T-helper 2 cell treated with Interferon-gamma antibody and Interleukin-4, amounts not matched to agents 100 ng/mL and 5 ng/mL, for 36 hours (primary cell): ENCODE results near the gene PKNOX2. TPM values are rescaled to one million over a fixed set of nuclear protein-coding genes. Genes with fewer than 3 reads are reported as not detected.

Experiments
- intact Hi-C: fragments of 100-400 bp; cut with micrococcal nuclease; formaldehyde crosslinking; loops from one replicate; pipeline ENCODE4 v1.15.1; 2023
- total RNA-seq: library from RNA; stranded (reverse); gene quantifications from 2 replicates; pipeline ENCODE4 v1.2.3, GENCODE V29; 2022

Gene PKNOX2
- total RNA-seq, 1 donor from 2014 or later, result not detected

DNA sequence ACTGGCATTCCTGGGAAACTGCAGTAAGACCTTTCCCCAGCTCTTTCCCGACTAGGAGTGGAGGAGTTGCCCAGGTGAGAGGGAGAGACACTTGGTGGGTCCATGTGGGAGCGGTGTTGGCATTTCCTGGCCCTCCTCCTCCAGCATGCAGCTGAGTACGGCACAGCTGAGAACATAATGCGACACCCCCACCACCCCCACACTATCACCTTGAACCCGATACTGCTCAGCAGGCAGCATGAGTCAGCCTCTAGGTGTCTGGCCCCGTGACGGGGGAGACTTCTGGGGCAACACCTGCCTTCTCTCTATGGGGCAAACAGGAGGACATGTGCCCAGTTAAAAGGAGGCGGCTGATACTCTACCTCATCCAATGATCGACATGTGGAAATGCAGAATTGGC, 64.4 kb downstream of the PKNOX2 start:
- intact Hi-C loops, result no loop called here

DNA sequence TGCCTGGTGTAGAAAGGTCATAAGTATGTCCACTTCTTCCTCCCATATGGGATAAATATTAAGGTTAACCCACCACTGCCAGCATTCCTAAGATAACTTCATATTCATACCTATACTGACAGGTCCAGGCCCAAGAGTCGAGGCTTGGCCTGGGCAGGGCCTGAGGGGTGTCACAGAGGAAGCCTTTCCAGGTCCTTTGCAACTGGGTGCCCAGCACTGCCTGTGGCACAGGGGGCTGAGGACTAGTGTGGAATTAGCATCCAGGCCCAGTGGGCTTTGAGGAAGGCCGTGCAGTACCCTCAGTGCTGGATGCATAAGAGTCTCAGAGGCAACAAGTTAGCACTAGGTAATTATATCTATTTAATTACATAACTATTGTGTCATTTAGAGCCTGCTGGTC, 65.4 kb downstream of the PKNOX2 start:
- intact Hi-C loops, result no loop called here

DNA sequence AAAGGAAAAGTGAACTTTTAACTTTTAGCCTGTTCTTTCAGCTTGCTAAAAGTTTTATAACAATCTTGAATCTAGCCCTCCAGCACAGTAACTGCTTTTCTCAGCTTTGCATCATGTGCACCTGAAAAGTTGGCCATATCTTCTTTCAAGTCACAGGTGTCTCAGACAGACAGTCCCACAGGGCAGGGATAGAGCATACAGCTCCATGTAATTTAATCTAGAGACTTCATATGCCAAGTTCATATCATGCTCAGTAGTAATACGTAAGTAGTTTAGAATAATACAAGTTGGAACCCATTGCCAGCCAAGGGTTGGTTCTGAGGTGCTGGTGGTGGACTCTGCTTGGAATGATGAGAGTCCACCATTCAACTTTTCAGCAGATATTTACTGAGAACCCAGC, 68.6 kb downstream of the PKNOX2 start:
- intact Hi-C loops, result no loop called here

DNA sequence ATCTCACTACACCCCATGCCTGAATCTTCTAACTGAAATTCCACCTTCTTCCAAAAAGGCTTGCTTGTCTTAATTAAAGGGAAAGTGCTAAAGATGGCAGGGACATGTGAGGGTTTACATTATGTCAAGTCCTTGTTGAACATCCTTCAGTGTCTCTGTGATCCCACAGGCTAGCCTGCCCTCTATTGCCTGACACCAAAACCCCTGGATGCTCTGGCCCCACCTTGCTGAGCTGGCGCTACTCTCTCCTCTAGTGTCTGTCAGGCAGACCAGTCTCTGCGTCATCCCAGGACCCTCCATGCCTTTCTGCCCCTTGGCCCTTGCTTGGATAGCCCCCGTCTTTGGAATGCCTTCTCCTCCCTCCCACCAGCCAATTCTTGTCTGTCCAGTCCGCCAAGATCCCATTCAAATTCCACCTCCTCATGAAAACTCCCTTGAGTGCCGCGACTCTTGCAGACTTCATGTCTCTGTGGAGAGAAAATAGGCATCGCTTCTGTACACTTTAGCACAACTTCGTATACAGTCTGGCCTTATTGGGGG, 69.3 kb downstream of the PKNOX2 start:
- intact Hi-C loops, result no loop called here

DNA sequence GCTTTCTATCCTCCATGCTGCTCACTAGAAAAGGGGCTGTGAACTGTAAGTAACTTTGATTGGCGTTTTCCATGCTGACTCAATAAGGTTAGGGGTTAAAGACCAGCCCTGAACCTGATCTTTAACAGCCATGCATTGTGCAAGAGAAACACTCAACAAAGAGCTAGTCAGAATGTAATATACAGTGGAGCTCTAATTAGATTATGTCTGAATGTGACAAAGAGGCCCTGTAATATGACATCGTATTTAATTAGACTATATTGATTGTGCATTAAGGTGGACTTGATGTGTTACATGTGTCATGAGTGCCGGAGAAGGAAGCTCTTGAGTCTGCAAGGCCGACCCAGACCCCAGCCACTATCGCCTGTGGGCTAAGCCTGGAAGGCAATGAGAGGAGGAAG, 70.5 kb downstream of the PKNOX2 start:
- intact Hi-C loops, result no loop called here

DNA sequence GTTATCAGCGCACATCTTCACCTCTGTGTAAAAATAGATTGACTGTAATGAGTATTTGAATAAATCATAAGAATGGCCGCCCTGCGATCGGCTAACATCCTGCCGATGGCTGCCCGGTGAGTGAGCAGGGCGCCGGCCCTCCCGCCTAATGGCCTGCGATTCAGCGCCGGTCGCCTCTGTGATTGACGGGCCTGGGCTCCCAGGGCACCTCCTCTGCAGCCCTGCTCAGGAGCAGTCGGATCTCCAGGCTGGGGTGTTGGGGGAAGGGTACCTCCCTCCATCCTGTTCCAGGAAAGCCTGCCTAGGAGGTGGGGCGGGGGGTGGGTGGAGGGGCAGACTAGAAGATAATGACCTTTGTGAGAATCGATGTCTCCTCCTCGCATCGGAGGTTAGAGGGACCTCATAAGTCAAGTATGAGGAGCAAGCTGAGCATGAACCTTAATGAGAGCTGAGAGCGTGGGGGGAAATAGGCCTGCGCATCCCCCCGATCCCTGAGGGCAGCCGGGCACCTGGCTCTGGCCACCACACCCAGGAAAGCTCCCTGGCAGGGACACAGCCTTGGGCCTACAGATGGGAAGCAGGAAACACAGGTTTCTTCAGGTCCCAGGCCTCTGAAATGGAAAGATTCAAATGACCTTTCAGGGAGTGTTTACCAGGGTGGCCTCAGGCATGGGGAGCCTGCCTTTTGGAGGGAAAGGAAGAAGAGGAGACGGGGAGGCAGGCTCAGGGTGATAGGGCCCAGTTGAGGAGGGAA, 71.7 kb downstream of the PKNOX2 start:
- intact Hi-C loops, result no loop called here

DNA sequence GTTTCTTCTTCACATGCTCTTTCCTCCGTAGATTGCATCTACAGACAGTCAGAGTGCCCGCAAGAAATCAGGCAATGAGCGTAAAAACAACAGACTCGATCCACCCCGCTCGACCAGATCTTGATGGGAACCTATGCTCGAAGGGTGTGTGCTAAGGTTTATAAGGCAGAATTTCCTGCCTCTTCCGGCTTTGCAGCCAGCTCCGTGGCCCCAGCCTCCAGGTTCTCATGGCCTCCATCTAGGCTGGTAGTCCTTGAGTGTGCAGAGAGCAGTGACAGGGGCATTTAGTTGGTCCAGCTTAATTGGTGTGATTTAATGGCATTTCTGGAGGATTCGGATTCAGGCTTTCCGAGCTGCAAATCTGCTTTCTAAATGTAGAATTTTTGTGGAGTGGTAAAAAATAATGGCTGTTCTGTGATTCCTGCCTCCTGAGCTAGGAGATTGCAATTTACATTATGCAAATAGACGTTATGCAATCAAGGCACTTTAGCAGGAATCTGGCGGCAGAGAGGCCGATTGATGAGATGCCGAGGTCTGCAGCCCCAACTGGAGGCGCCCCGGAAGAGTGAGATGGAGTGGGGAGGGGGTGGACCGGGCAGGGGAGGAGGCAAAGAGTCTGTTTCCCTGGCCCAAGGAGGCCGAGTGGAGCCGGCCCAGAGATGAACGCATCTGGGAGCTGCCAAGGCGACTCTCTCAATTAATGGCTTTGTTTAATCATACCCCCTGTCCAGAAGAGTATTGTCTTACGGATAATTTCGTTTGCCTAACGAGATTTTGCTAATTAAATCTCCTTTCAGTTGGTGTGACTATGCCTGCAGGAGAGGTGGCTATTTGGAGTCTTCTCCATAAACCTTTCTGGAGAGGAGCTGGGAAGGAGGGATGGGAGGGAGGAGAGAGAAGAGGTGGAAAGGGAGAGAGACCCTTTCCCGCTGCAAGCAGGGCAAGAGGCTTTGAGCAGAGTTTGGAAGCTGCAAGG, 75.3 kb downstream of the PKNOX2 start:
- intact Hi-C loops, result no loop called here

DNA sequence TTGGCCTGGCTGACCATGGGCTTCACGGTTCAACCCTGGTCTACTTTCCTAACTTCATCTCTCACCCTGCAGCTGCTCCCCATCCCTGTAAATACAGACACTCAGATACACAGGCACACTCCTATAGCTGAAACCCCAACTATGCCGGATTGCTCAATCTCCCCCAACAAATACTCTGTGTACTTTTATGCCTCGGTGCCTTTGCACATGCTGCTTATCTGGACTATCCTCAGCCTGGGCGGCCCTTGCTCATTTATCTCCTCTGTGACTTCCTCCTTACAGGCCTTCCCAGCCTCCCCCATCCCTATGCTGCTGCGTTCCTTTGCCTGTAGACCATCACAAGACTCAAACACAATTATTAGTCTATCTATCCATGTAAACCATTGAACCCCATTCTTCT, 76.6 kb downstream of the PKNOX2 start:
- intact Hi-C loops, result no loop called here

DNA sequence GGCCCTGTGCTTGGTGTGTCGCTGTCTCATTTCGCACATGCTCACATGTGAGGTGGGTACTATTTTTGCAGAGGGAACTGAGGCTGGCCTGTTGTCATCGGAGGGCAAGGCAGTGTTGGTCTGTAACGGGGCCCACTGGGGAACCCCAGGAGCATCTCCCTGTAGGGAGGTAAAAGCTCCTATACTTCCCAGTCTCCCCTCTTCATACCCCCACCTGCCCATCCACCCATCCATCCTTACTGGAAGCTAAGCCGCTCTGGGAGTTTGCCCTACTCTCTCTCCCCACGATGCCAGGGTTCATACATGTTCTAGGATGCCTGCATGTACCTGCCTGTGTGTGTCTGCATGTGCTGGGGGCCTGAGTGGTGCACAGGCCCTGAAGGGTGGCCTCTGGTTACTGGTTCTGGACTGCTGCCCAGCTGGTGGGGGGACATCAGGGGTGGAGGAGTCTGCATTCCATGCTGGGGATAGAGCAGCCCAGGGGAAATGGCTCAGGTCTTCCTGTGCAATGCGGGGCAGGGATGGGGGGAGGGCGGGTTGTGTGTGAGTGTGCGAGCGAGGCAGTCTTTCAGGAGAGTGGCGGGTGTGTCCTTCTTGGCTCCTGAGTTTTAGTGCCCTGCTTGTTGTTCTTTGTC, 77.7 kb downstream of the PKNOX2 start:
- intact Hi-C loops, result no loop called here

DNA sequence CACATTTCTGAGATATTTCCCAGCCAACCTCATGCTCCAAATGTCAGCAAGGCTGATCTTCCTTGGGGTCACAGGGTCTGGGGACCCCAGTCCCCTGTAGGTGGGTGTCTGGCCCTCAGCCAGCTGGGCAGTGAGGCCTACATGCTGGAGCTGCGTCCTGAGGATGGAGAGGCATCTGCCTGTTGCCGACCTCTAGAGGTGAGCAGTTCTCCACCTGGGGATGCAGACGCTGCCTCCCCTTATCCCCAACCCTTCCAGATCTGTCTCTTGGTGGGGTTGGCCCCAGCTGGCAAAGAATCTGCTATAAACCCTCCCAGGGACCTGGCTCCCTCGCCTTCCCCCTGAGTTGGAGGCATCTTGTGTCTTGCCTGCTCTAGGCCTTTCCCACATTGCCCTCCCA, 79.6 kb downstream of the PKNOX2 start:
- intact Hi-C loops, result no loop called here

DNA sequence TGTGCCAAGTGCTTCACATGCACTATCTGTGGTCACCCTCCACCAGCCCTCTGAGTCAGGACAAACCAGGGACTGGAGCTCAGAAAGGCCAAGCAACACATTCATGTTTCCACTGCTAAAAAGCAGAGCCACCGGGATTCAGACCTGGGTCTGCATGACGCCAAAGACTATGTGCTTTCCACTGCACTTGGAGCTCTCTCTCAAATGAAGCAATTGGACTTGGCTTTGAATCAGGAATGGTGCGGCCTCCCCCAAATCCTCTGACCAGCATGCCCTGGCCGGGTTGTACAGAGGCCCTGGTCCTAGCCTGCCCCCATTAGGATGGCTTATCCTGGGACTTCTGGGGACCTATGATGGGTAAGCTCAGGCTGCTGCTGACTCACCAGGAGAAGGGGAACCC, 80.7 kb downstream of the PKNOX2 start:
- intact Hi-C loops, result no loop called here

DNA sequence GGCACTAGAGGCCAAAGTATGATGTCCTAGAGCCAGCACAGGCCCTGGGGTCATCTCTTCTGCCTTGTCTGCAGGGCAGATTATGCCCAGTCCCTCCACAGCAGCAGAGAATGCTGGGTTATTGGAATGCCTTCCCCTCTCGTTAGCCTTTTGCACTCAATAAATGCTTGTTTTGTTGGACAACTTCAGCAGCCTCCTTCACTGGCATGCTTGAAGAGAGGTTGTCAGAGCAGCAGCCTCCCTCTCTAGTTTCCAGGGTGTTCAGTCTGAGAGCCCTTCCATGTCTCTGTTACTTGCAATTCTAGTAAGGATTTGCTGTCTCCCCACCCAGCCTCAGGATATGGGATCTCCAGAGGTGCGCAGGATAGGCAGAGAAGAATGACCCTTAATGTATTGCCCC, 82.9 kb downstream of the PKNOX2 start:
- intact Hi-C loops, result no loop called here

DNA sequence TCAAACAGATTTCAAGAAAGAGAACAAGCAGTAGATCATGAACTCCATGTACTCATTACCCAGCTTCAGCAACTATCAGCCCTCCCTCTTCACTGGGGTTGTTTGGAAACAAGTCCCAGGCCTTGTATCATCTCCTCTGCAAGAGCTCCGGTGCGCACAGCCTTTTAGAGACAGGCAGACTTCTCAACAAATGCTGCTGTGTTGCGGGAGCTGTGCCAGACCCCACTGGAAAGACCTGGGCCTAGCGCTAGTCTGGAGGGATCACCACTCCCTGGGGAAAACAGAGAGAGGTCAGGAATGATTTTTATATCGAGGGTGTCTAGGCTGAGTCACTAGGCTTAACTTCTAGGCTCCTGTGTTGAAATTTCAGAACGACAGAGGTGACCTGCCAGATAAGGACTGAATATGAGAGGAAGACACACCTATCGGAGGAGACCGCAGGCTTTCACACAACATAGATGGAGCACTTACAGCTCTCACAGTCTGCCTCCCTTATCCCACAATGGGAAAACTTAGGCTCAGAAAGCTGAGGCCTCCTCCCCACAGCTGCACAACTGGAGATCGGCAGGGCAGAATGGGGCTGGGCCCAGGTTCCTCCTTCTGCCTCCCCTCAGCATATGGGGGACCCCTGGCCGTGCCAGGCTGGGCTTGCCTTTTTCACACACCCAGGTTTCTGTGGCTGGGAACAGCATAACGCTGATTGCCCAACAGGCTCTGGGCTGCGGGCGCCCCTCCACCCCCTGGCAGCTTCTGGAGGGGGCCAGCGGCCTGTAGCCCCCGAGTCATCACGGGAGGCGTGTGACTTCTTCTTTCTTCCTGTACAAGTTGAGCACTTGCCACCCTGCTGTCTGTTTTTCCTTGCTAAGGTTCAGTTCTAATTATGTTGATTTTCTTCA, 86.0 kb downstream of the PKNOX2 start:
- intact Hi-C loops, result no loop called here

DNA sequence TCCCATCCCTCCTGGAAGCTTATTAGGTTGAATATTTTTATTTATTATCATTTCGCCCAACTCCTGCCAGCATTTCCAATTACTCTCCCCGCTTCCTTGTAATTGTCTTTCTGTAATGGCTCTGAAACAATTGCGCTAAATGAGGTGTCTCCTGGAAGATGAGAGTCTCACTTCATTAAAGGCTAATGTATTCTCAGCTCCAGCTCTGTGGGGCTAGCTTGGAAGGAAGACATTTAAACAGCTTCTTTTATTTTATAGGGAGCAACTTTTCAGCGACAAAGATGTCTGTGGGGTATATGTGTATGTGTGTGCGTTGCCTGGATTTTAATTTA, 86.6 kb downstream of the PKNOX2 start:
- intact Hi-C loops, result no loop called here

DNA sequence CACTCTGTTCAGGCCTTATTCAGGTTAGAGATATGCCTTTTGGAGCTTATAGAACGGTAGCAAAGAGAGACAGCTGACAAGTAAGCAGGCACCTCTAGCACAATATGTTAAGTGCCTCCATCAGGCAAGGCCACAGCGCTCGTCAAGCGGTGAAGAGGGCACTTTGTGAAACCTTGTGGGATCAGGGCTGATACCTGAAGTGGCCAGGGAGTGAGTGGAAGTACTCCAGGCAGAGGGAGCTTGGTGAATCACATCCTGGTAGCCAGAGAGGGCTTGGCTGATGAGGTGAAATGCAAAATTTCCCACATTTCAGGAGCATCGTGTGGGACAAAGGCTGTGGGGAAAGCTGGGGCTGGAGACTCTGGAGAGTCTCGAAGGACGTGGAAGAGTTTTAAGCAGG, 87.4 kb downstream of the PKNOX2 start:
- intact Hi-C loops, result no loop called here

DNA sequence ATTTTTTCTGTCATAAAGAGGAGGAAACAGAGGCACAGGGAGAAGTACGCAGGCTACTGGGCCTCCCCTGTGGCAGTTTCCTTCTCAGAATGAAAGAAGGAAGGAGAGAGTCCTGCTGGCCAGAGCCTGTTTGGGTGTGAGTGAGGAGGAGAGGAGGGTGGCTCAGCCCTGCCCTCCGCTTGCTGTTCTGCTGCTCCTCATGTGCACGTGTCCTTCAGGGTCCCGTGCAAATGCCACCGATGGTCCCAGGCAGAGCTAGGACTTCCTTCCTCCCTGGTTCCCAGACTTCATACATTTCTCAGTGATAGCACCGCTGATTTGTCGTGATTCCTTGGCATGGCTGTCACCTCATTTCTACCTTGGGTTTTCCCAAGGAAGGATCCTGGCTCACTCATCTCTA, 88.7 kb downstream of the PKNOX2 start:
- intact Hi-C loops, result no loop called here

DNA sequence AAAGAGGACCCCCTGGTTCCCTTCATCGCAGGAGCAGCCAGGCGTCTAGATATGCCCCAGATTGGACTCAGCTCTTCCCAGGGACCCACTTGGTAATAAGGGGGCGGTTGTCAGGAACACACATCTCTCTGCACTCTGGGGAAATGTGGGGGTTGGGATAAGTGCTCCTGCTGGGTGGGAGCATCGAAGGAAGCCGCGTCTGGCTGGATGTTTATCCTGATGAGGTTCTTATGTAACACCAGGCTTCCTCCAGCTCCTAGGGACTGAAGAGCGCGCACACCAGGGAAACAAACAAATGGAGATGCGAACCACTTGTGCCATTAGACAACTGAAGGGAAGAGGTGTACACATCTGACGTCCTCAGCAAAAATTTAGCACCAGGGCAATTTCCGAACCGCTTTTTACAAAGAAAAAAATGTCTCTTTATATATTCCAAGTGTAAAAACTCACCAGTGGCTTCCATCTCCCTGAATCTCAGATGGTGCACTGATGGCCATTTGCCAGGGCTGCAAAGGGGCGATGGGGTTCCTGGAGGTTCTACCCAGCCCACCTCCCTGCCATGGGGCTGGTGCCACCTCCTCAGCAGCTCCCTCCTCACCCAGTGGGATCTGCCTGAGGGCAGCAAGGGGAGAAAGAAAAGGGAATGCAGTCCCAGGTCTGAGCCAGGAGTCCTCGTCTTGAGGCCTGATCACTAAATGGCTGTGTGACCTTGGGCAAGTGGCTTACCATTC, 89.4 kb downstream of the PKNOX2 start:
- intact Hi-C loops, result no loop called here

DNA sequence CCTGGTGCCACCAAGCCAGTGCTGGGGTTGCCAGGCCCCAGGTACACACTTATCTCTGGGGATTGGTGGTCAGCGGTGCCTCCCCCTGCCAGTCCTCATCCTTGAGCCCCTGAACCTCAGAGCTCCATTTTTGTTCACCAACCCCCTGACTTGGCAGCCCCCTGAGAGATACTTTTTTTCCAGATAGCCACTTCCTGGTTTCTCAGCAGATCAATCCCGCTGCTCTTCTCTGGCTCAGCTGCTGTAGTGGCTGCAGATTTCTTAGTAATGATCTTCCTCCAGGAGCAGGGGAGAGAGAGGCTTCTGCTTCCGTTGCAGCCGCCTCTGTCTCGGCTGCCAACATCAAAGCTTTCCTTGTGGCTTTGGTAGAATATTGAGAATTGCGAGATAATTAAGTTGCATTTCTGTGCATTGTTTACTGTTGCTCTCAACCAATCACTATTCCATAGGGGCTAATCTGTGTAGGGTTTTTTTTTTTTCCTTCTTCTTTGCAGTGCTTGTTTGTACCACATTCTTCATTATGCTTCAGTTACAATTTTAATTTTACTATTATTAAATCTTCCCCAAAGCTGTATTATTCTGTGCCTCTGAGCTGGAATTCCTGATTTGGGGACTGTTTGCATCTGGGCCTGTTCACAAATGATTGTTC, 92.1 kb downstream of the PKNOX2 start:
- intact Hi-C loops, result no loop called here

DNA sequence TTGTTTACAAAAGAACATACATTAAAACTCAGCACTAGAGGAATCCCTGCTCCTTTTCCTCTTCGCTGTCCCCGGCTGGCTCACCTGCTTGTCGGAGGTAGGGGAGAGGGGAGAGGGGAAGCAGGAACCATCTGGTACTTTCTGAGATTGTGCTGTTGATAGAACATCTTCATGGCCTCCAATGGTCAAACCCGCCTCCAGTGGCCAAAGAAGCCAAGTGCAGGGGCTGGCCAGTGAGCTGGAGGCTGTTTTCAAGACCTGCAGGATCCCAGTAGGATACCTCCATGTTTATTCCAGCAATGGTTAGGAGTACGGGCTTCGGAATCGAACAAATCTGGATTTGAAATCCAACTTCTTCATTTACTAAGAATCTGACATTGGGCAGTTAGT, 92.6 kb downstream of the PKNOX2 start:
- intact Hi-C loops, result no loop called here

DNA sequence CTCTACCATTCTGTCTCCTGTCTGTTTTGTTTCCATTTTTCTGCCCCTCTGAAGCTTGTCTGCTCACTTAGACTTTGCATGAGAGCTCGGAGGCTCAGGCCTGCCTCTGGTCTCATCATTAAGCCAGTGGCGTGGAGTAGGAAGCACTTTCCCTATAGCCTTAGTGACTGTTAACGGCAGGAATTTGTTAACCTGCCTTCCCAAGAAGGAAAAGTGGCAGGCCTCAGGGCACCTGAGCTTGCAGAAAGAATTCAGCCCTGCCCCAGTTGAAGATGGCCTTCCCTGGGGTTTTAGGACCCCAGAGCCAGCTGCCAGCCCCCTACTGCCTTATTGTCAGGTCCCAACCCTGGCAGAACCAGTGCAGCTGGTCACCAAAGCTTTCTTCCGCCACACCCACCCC, 93.2 kb downstream of the PKNOX2 start:
- intact Hi-C loops, result no loop called here
